GM23338 (cell line): ENCODE results near the gene RNF181.

Experiments used
- CTCF ChIP-seq, 2 experiments: fragments of 200-600 bp in 1 of 2; sonication (generic) in 1 of 2; conservative IDR thresholded peaks; 2 replicates each; pipeline versions ENCODE4 v1.5.1 to v1.6.1; 2016 to 2017; ENCODE audit warnings: antibody characterized with exemption in 2 of 2, low read depth in 2 of 2, mild to moderate bottlenecking in 2 of 2, moderate library complexity in 1 of 2
- EZH2 ChIP-seq: fragments of 200-600 bp; sonication (generic); IDR thresholded peaks from one replicate; pipeline ENCODE4 v1.8.0; 2017; ENCODE audit warnings: antibody characterized with exemption, mild to moderate bottlenecking, low read depth; ENCODE audit not compliant: unreplicated experiment
- EZH2phosphoT487 ChIP-seq: fragments of 200-600 bp; sonication (generic); IDR thresholded peaks from one replicate; pipeline ENCODE4 v1.8.1; 2018; ENCODE audit warnings: antibody characterized with exemption; ENCODE audit not compliant: unreplicated experiment
- POLR2AphosphoS5 ChIP-seq: IDR thresholded peaks from 2 replicates; pipeline ENCODE4 v1.6.1; 2016; ENCODE audit warnings: antibody characterized with exemption, low read depth

- TF ChIP-seq CTCF (conservative IDR thresholded peaks at IDR 0.05; ENCODE audit: low read depth in 2 of 2): no peak
- TF ChIP-seq EZH2phosphoT487: no peak
- no peak for TF ChIP-seq EZH2
- no peak; the same call in 1 of the 2 replicates for TF ChIP-seq POLR2AphosphoS5
Measured at GRCh38 chr2:85604568-85605339, 9.2 kb downstream of the RNF181 start.
